K562 (cell line): ENCODE data around the gene IL10RB. TPM values are rescaled to one million over a fixed set of nuclear protein-coding genes. Genes with fewer than 3 reads are reported as not detected.

Source experiments
- ATAC-seq: fragments of 200-7000 bp; cut with Tn5 transposase; 3 replicates; pipeline ENCODE4 v1.9.1; 2020; ENCODE audit warnings: moderate library complexity
- BruUV-seq: library from RNA; stranded (reverse); fragments of 400-500 nt; replicated peaks from 2 replicates; lab custom pipeline; 2021; lab: Mats Ljungman, UMichigan
- CTCF ChIA-PET: fragments of 300-600 bp; formaldehyde crosslinking; extraction: SDS; loops from one replicate; lab custom pipeline; 2021; ENCODE audit warnings: low intra/inter-chr PET ratio; lab: Yijun Ruan, JAX
- POLR2A ChIA-PET: fragments of 300-600, 350-650 bp; sonication (Branson Sonifier 250); formaldehyde crosslinking; extraction: SDS; loops from one replicate; lab custom pipeline; 2021; ENCODE audit warnings: antibody characterized with exemption, inconsistent platforms; lab: Yijun Ruan, JAX
- DNase-seq, 4 experiments: peaks; one replicate each; pipeline versions ENCODE4 v3.0.0 to v3.0.0-alpha.2; 2011 to 2018; ENCODE audit warnings: low spot score in 3 of 4, mixed read lengths in 3 of 4; ENCODE audit errors: extremely low read depth in 1 of 4
- FAIRE-seq: peaks from 2 replicates; lab custom pipeline; 2011; peaks lifted over from hg19 to GRCh38; lab: Jason Lieb, UNC
- H2AFZ ChIP-seq: 2 replicates; pipeline ENCODE4 v1.6.0; 2011; ENCODE audit warnings: low read depth, low read length, control low read depth, inconsistent platforms
- H3K27ac ChIP-seq: fragments of 200-600 bp; 3 replicates; pipeline ENCODE4 v1.8.0; 2011; ENCODE audit warnings: low read depth, mild to moderate bottlenecking, control low read depth, inconsistent platforms, low read length, moderate library complexity, mixed read lengths; ENCODE audit errors: extremely low read depth
- H3K27me3 ChIP-seq, 2 experiments: fragments of 300-600 bp in 1 of 2; 2 replicates in 1 of 2; 3 replicates in 1 of 2; pipeline versions ENCODE4 v1.6.0 to v1.8.0; 2011; ENCODE audit warnings: inconsistent platforms in 2 of 2, low read length in 2 of 2, mild to moderate bottlenecking in 1 of 2, mixed read lengths in 1 of 2, moderate library complexity in 1 of 2; ENCODE audit not compliant: control insufficient read depth in 2 of 2, insufficient read depth in 2 of 2
- H3K36me3 ChIP-seq: fragments of 300-600 bp; 3 replicates; pipeline ENCODE4 v1.8.0; 2011; ENCODE audit warnings: mild to moderate bottlenecking, low read length, inconsistent platforms; ENCODE audit not compliant: control insufficient read depth, insufficient read depth
- H3K4me1 ChIP-seq, 2 experiments: fragments of 200-600 bp in 1 of 2; replicated peaks in 1 of 2; 2 replicates in 1 of 2; 3 replicates in 1 of 2; pipeline versions ENCODE4 v1.5.1 to v1.8.0; 2011; ENCODE audit warnings: inconsistent platforms in 2 of 2, low read length in 2 of 2, mild to moderate bottlenecking in 1 of 2, mixed read lengths in 1 of 2, moderate library complexity in 1 of 2; ENCODE audit not compliant: control insufficient read depth in 2 of 2, insufficient read depth in 2 of 2
- H3K4me2 ChIP-seq: 2 replicates; pipeline ENCODE4 v1.6.1; 2011; ENCODE audit warnings: low read length, control low read depth, inconsistent platforms, mixed read lengths; ENCODE audit not compliant: insufficient read depth
- H3K4me3 ChIP-seq: fragments of 200-600 bp; sonication (generic), shearing (Covaris generic); 2 replicates; pipeline ENCODE4 v1.5.1; 2016; ENCODE audit warnings: control low read depth, inconsistent platforms
- H3K79me2 ChIP-seq: fragments of 200-600 bp; 3 replicates; pipeline ENCODE4 v1.8.0; 2011; ENCODE audit warnings: low read length, inconsistent platforms; ENCODE audit not compliant: control insufficient read depth, insufficient read depth
- H3K9ac ChIP-seq, 2 experiments: 2 replicates each; pipeline versions ENCODE4 v1.6.0 to v1.6.1; 2011; ENCODE audit warnings: low read depth in 2 of 2, low read length in 2 of 2, control low read depth in 1 of 2, inconsistent platforms in 1 of 2, mild to moderate bottlenecking in 1 of 2, mixed read lengths in 1 of 2; ENCODE audit not compliant: insufficient read depth in 1 of 2
- H3K9me1 ChIP-seq: one replicate; pipeline ENCODE4 v1.6.0; 2011; ENCODE audit warnings: inconsistent platforms, mild to moderate bottlenecking, low read length, moderate library complexity; ENCODE audit not compliant: control insufficient read depth, insufficient read depth
- H3K9me3 ChIP-seq: replicated peaks from 2 replicates; pipeline ENCODE4 v1.5.1; 2011; ENCODE audit warnings: low read depth, low read length, inconsistent platforms; ENCODE audit not compliant: control insufficient read depth, insufficient read depth
- H4K20me1 ChIP-seq: replicated peaks from 2 replicates; pipeline ENCODE4 v1.6.1; 2011; ENCODE audit warnings: low read length, inconsistent platforms, mixed read lengths; ENCODE audit not compliant: control insufficient read depth, insufficient read depth
- CCNT2 ChIP-seq: IDR thresholded peaks from 2 replicates; pipeline ENCODE4 v1.6.1; 2011; ENCODE audit warnings: borderline replicate concordance, low read depth, mild to moderate bottlenecking, moderate library complexity, mixed read lengths, low read length; ENCODE audit not compliant: insufficient read length; ENCODE audit errors: extremely low read depth
- MAFG ChIP-seq: fragments of 450-650 bp; conservative IDR thresholded peaks from 2 replicates; pipeline ENCODE4 v1.6.1; 2016; ENCODE audit warnings: missing genetic modification characterization, missing compliant biosample characterization
- MYNN ChIP-seq, 2 experiments: sonication (generic); formaldehyde crosslinking in 1 of 2; IDR thresholded peaks; 2 replicates each; pipeline versions ENCODE4 v1.5.0 to v1.6.1; 2016 to 2020; ENCODE audit warnings: antibody characterized with exemption in 1 of 2, missing genetic modification reagents in 1 of 2
- OTX1 ChIP-seq: fragments of 450-650 bp; formaldehyde crosslinking; IDR thresholded peaks from 2 replicates; pipeline ENCODE4 v1.4.0; 2022; ENCODE audit warnings: mild to moderate bottlenecking
- RUNX1 ChIP-seq: sonication (generic); IDR thresholded peaks from 2 replicates; pipeline ENCODE4 v1.6.1; 2016; ENCODE audit warnings: antibody characterized with exemption, low read depth
- SIRT6 ChIP-seq: IDR thresholded peaks from one replicate; pipeline ENCODE4 v1.6.1; 2012; ENCODE audit warnings: low read depth, mild to moderate bottlenecking, control low read depth, inconsistent platforms, low read length, moderate library complexity
- ZNF277 ChIP-seq: fragments of 250-450 bp; sonication (Bioruptor Pico); IDR thresholded peaks from 2 replicates; pipeline ENCODE4 v1.8.0; 2022; ENCODE audit warnings: inconsistent platforms, mild to moderate bottlenecking, moderate library complexity, borderline replicate concordance
- ZNF512 ChIP-seq: IDR thresholded peaks from 2 replicates; pipeline ENCODE4 v1.6.1; 2016; ENCODE audit warnings: missing genetic modification characterization, missing compliant biosample characterization
- WGBS: fragments of 100-300 bp; shearing (Covaris generic); methylation state at CpG from one replicate; pipeline ENCODE4 v1.1.6; 2016; ENCODE audit warnings: low coverage, mixed read lengths; ENCODE audit not compliant: insufficient coverage; ENCODE audit errors: missing lambda C conversion rate; 5-methylcytosine and 5-hydroxymethylcytosine counted together
- in situ Hi-C: fragments of 300-500 bp; cut with MboI; formaldehyde crosslinking; loops from 4 replicates; pipeline ENCODE4 v1.15.0; 2018; ENCODE audit warnings: inconsistent platforms, mixed read lengths
- intact Hi-C: fragments of 100-400 bp; cut with micrococcal nuclease; formaldehyde crosslinking; loops from 2 replicates; pipeline ENCODE4 v1.14.2; 2022
- polyA plus RNA-seq, 8 experiments: library from polyadenylated mRNA; depleted of rRNA in 4 of 8; stranded (reverse) in 5 of 8; unstranded in 3 of 8; fragments of >200 nt; fragmentation: Nextera tagmentation in 2 of 8; fragmentation: Illumina TruSeq in 1 of 8; extraction: Ambion mirVana in 2 of 8; extraction: Trizol in 1 of 8; gene quantifications; 2 replicates each; pipeline versions ENCODE4 v1.2.1 to v1.2.3, GENCODE V29; 2011 to 2014; ENCODE audit warnings: inconsistent platforms in 1 of 8, missing spikeins in 1 of 8
- total RNA-seq, 7 experiments: library from RNA; depleted of rRNA in 6 of 7; stranded (reverse); fragments of >200 nt in 6 of 7; fragmentation: Illumina TruSeq in 2 of 7; extraction: Trizol in 2 of 7; gene quantifications; 2 replicates each; pipeline versions ENCODE4 v1.2.1 to v1.2.3, GENCODE V29; 2011 to 2021; ENCODE audit warnings: low replicate concordance in 1 of 7
- TF ChIP-seq, protein P1 (sequence below): fragments of 450-650 bp; conservative IDR thresholded peaks from 2 replicates; pipeline ENCODE4 v1.6.1; 2016; ENCODE audit warnings: missing genetic modification characterization, low read depth, mild to moderate bottlenecking, missing compliant biosample characterization, moderate library complexity

IL10RB gene
- total and polyA plus RNA-seq, 9 of the 15 experiments (the other 6 are each of a cell fraction or from before 2014, with no cell fraction given) = 10.9 to 33.8 (median 23.0) TPM

DNA sequence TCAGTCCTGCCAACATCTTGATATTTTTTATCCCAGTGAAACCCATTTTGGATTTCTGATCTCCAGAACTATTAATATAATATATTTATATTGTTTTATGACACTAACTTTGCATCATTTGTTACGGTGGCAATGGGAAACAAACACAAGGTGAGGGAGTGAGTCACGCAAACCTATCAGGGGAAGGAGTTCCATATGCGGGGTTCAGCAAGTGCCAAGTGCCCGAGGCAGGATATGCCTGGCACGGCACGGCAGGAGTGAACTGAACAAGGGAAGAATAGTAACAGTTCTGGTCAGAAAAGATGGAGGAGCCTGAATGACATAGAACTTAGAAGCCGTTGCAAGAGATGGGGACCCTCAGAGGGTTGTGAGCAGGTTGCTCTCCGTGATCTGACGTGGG, 7.7 kb upstream of the IL10RB start (continued):
- TF ChIP-seq ZNF277 (no peak), RUNX1 (no peak)
- TF ChIP-seq, protein P1, sequence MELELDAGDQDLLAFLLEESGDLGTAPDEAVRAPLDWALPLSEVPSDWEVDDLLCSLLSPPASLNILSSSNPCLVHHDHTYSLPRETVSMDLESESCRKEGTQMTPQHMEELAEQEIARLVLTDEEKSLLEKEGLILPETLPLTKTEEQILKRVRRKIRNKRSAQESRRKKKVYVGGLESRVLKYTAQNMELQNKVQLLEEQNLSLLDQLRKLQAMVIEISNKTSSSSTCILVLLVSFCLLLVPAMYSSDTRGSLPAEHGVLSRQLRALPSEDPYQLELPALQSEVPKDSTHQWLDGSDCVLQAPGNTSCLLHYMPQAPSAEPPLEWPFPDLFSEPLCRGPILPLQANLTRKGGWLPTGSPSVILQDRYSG (tag) = no peak
- TF ChIP-seq, all 486 proteins: peak for 0

GRCh38 chr21:33259428-33259827, 6.7 kb upstream of the IL10RB start:
- Histone ChIP-seq H2AFZ (no peak overlapping the region), H3K27me3 (no peaks in the 10 kb centered on the region), H3K27ac (no peak overlapping the region), H3K79me2 (no peaks in the 10 kb centered on the region), H3K9me3 (no peaks in the 10 kb centered on the region), H3K9me1 (no peaks in the 10 kb centered on the region), H4K20me1 (no peaks in the 10 kb centered on the region), H3K36me3 (peaks cover 45% of the 10 kb centered on the region; the same call in 2 of the 3 replicates), H3K9ac (no peak overlapping the region), H3K4me2 (no peak overlapping the region), H3K4me3 (no peak overlapping the region), H3K4me1 (no peaks in the 10 kb centered on the region)
- ATAC-seq (no peak), DNase-seq (no peak), FAIRE-seq (no peak)
- ChIA-PET POLR2A (interaction anchor here (1.3 kb wide), 1 partner anchor 29 kb away, joined by 3 read pairs; no protein-coding TSS in a partner anchor), CTCF (no interaction called here)
- in situ Hi-C loops (loop anchor here (5.0 kb wide), 1 partner anchor 57 kb away; no protein-coding TSS in a partner anchor), intact Hi-C loops (no loop called here)
- no TSS peak for BruUV-seq
- WGBS = 52% methylated on average over 2 of the region's 2 CpGs
- TF ChIP-seq OTX1 (CRISPR knock-in tag) = no peak
- no peak for TF ChIP-seq MYNN (IDR thresholded peaks at IDR 0.05)
- no peak for TF ChIP-seq MYNN (CRISPR knock-in tag; IDR thresholded peaks at IDR 0.05)
- no peak for TF ChIP-seq ZNF512 (tag)
- TF ChIP-seq MAFG = no peak
- no peak for TF ChIP-seq SIRT6
- no peak for TF ChIP-seq CCNT2
